Nucleus accumbens (tissue), 56 donors: ENCODE data around the gene PTPRG.
A peak's percentile ranks its signal among the peaks of the same experiment; 100 is the strongest.
"Not testable (repeated sequence)": the region's sequence is repeated elsewhere in the genome, so short reads cannot be mapped to it uniquely, and the experiment has no call there.

ENCODE experiments used
- DNase-seq, 56 donors: peaks; one replicate each; lab custom pipeline; 2025; lab: John Stamatoyannopoulos, UW

Gene PTPRG

GRCh38 chr3:61810953-61811497 is 249.7 kb downstream of the PTPRG start:
- no peak for DNase-seq

GRCh38 chr3:61811652-61812051 is 250.3 kb downstream of the PTPRG start:
- DNase-seq = no peak

- no peak for DNase-seq
These were observed 250.7 kb downstream of the PTPRG start for GRCh38 chr3:61812085-61812484.

GRCh38 chr3:61812517-61812916 is 251.1 kb downstream of the PTPRG start:
- DNase-seq = no peak

- DNase-seq = no peak
These were observed 252.3 kb downstream of the PTPRG start for GRCh38 chr3:61813636-61814035.

GRCh38 chr3:61814674-61815073 is 253.3 kb downstream of the PTPRG start:
- no peak for DNase-seq

- not testable (repeated sequence) for DNase-seq
These were observed 254.9 kb downstream of the PTPRG start for GRCh38 chr3:61816304-61816703.

GRCh38 chr3:61819861-61820260 is 258.5 kb downstream of the PTPRG start:
- no peak for DNase-seq

- DNase-seq = no peak
These were observed 259.1 kb downstream of the PTPRG start for GRCh38 chr3:61820306-61820992.

- DNase-seq = no peak
These were observed 260.5 kb downstream of the PTPRG start for GRCh38 chr3:61821823-61822251.

GRCh38 chr3:61822588-61822987 is 261.2 kb downstream of the PTPRG start:
- DNase-seq = no peak

GRCh38 chr3:61824553-61825135 is 263.3 kb downstream of the PTPRG start:
- no peak for DNase-seq

- no peak for DNase-seq
These were observed 264.8 kb downstream of the PTPRG start for GRCh38 chr3:61826161-61826560.

GRCh38 chr3:61828184-61828874 is 267.0 kb downstream of the PTPRG start:
- no peak for DNase-seq

- DNase-seq = peak in 4 of 56 donors; percentile 6 to 17 (median 9)
These were observed 267.7 kb downstream of the PTPRG start for GRCh38 chr3:61828880-61829721.

GRCh38 chr3:61829722-61830350 is 268.5 kb downstream of the PTPRG start:
- DNase-seq = no peak

GRCh38 chr3:61831973-61832372 is 270.6 kb downstream of the PTPRG start:
- no peak for DNase-seq

- DNase-seq = no peak
These were observed 271.2 kb downstream of the PTPRG start for GRCh38 chr3:61832375-61833229.

- no peak for DNase-seq
These were observed 277.9 kb downstream of the PTPRG start for GRCh38 chr3:61839256-61839655.
